ENCODE measurements around the gene PASK. TPM values are rescaled to one million over a fixed set of nuclear protein-coding genes. Genes with fewer than 3 reads are reported as not detected.
A peak's percentile ranks its signal among the peaks of the same experiment; 100 is the strongest.

PASK gene
- total and polyA plus RNA-seq, 9 of the 15 experiments (the other 6 are each of a cell fraction or from before 2014, with no cell fraction given) = 1.5 to 30.3 (median 9.9) TPM

- Histone ChIP-seq H3K36me3 (ENCODE audit: control insufficient read depth, insufficient read depth, low read length) (no peaks in the 10 kb centered on the region), H3K4me1 (replicated peaks in 1 of 2; ENCODE audit: control insufficient read depth in 2 of 2, insufficient read depth in 2 of 2, low read length in 2 of 2) (peaks cover 0 to 34% of the 10 kb centered on the region in 2 experiments; a peak in 2 of 5 replicates), H2AFZ (ENCODE audit: low read depth, low read length) (no peak overlapping the region), H3K27ac (ENCODE audit: extremely low read depth, low read depth, low read length) (no peak overlapping the region), H3K9ac (ENCODE audit: insufficient read depth in 1 of 2, low read depth in 2 of 2, low read length in 2 of 2) (no peak overlapping the region; a peak in 1 of 4 replicates), H4K20me1 (replicated peaks; ENCODE audit: control insufficient read depth, insufficient read depth, low read length) (0 out of 2 replicates have a peak, but pooled peaks cover 6% of the 10 kb centered on the region), H3K27me3 (ENCODE audit: control insufficient read depth in 2 of 2, insufficient read depth in 2 of 2, low read length in 2 of 2) (peaks cover 12 to 70% of the 10 kb centered on the region in 2 experiments; a peak in 3 of 5 replicates), H3K4me2 (ENCODE audit: insufficient read depth, low read length) (no peak overlapping the region), H3K4me3 (no peak overlapping the region), H3K9me1 (ENCODE audit: control insufficient read depth, insufficient read depth, low read length) (no peaks in the 10 kb centered on the region), H3K79me2 (ENCODE audit: control insufficient read depth, insufficient read depth, low read length) (no peaks in the 10 kb centered on the region), H3K9me3 (replicated peaks; ENCODE audit: control insufficient read depth, insufficient read depth, low read depth, low read length) (no peaks in the 10 kb centered on the region)
- in situ Hi-C loops (cut with MboI) (no loop called here), intact Hi-C loops (cut with micrococcal nuclease) (loop anchor here (10.0 kb wide), 1 partner anchor 155 kb away; no protein-coding TSS in a partner anchor)
- POLR2A ChIA-PET = no interaction called here
- DNase-seq (ENCODE audit: extremely low read depth in 1 of 4, low spot score in 3 of 4) (peak in 2 of 4 experiments; percentile 32 to 42), ATAC-seq (no peak), FAIRE-seq (no peak)
- BruUV-seq (replicated peaks) = no TSS peak
- WGBS (ENCODE audit: insufficient coverage, low coverage, missing lambda C conversion rate) = 2% methylated on average over 10 of the region's 26 CpGs
- TF ChIP-seq NFE2L1 (tag; IDR thresholded peaks at IDR 0.05; ENCODE audit: borderline replicate concordance, low read depth) = no peak
- no peak for TF ChIP-seq ZC3H8 (IDR thresholded peaks at IDR 0.05)
- no peak for TF ChIP-seq ZC3H11A (IDR thresholded peaks at IDR 0.05; ENCODE audit: low read depth, low read length)
- TF ChIP-seq TFAM (CRISPR knock-in tag; conservative IDR thresholded peaks at IDR 0.05) = no peak
- TF ChIP-seq ELF1 (tag; IDR thresholded peaks at IDR 0.05) = no peak
- no peak for TF ChIP-seq YY1 (IDR thresholded peaks at IDR 0.05; ENCODE audit: borderline replicate concordance in 1 of 3, control insufficient read depth in 1 of 3, extremely low read depth in 1 of 3, insufficient read depth in 3 of 3, insufficient read length in 1 of 3, insufficient replicate concordance in 2 of 3, low read depth in 1 of 3, low read length in 2 of 3)
- TF ChIP-seq FOS (IDR thresholded peaks at IDR 0.05; ENCODE audit: extremely low read depth, insufficient read length) = no peak
- no peak for TF ChIP-seq TGIF2 (CRISPR knock-in tag; IDR thresholded peaks at IDR 0.05)
- no peak for TF ChIP-seq HEY1 (CRISPR knock-in tag; IDR thresholded peaks at IDR 0.05; ENCODE audit: borderline replicate concordance)
- CTCF ChIA-PET (ENCODE audit: low intra/inter-chr PET ratio) = no interaction called here
Observed at GRCh38 chr2:241069821-241070281, 79.4 kb downstream of the PASK start.
